NCI-H2107 treated with DMSO at 0.1 percent for 48 hours (cell line): ENCODE results near the gene LANCL2.
"Not testable (repeated sequence)": the region's sequence is repeated elsewhere in the genome, so short reads cannot be mapped to it uniquely, and the experiment has no call there.

ENCODE experiments used
- DNase-seq: peaks from one replicate; lab custom pipeline; 2025; ENCODE audit not compliant: unreplicated experiment; lab: John Stamatoyannopoulos, UW

The LANCL2 gene

GRCh38 chr7:55402506-55402905 lies 37.4 kb downstream of the LANCL2 start:
- not testable (repeated sequence) for DNase-seq

GRCh38 chr7:55405856-55406541 lies 40.9 kb downstream of the LANCL2 start:
- no peak for DNase-seq

DNA sequence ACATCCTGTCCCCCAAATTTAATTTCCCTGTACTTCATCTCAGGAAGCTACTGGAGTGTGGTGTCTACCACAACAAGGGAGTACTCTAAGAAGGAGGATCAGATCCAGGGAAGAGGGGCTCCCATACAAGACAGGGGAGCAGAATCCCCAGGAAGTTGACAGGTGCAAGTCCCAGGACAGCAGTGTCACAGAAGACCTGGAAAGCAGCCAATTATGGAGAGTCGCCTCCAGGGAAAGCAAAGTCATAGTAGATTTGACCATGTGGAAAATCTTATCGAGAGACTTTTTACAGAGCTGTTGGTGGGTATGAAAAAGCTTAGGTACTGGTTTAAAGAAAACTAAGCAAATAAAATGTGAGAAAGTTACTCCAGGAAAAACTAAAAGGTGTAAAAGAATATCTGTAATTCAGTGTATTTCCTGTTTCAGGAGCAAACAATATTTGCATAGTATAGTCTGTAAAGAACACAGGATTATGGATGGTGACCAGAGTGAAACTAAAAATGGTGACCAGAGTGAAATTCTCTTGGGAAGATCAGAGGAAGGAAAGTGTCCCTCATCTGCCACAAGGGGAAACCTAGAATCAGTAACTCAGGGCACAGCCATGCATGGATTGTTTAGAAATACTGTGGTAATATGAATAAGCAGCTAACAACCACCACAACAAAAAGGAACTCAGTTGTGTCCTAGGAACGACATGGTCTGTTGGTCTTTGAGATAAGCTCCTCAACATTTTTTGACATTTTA lies 44.5 kb downstream of the LANCL2 start:
- peak; percentile 49 for DNase-seq

GRCh38 chr7:55410667-55411239 lies 45.6 kb downstream of the LANCL2 start:
- no peak for DNase-seq

- no peak for DNase-seq
Observed at GRCh38 chr7:55411844-55412243, 46.7 kb downstream of the LANCL2 start.

DNA sequence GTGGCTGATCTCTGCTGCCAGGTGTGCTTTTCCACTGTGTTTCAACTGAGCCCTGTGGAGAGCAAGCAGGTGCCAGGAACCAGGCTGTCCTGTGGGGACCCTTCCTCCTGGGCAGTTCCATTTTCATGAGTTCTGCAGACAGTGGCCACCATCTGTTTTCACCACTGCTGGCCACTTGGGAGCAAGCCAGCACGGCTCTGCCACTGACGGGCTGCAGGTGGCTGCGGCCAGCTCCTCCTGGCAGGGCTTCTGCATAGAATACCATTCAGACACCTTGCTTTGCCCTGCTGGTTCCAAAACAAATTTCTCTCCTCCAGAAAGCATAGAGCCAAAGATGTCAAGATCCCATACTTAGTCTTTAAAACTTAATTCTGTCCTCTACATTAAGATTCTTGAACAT lies 48.3 kb downstream of the LANCL2 start:
- DNase-seq, result peak; percentile 76

DNA sequence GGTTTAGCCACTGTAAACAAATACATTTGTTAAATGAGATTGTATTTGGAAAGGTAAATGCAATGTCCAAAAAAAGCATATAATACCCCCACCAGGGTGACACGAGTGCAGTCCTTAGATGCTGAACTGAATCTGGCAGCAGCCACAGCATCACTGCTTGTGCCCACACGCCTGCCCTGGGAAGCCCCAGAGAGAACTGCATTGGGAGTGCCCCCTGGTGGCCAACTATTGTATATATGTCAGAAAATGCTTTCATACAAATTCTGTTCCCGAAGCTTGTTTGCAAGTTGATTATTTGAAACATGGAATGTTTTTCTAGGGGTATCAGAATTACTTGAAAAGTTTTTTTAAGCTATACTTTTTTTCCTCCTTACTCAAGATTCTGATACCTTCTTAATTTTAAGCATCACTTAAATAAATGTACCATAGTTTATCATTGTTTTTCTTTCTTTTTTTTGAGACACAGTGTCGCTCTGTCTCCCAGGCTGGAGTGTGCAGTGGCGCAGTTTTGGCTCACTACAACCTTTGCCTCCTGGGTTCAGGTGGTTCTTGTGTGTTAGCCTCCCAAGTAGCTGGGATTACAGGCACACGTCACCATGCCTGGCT lies 50.1 kb downstream of the LANCL2 start:
- DNase-seq, result peak; percentile 79

DNA sequence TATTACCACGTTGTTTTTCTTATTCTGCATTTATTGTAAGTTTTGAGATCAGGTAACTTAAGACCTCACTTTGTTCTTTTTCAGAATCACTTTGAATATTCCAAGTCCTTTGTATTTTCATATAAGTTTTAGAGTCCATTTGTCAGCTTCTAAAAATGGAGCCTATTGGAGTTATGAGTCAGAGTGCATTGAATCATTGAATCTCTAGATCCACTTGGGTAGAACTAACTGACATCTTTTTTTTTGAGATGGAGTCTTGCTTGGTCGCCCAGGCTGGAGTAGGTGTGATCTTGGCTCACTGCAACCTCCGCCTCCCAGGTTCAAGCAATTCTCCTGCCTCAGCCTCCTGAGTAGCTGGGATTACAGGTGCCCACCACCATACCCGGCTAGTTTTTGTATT lies 52.3 kb downstream of the LANCL2 start:
- not testable (repeated sequence) for DNase-seq

- DNase-seq, result no peak
Observed at GRCh38 chr7:55420530-55420929, 55.4 kb downstream of the LANCL2 start.

- no peak for DNase-seq
Observed at GRCh38 chr7:55423277-55423711, 58.2 kb downstream of the LANCL2 start.

- DNase-seq, result no peak
Observed at GRCh38 chr7:55423891-55424290, 58.8 kb downstream of the LANCL2 start.

GRCh38 chr7:55425141-55425752 lies 60.1 kb downstream of the LANCL2 start:
- no peak for DNase-seq

- DNase-seq, result no peak
Observed at GRCh38 chr7:55426676-55427075, 61.5 kb downstream of the LANCL2 start.

GRCh38 chr7:55427342-55427741 lies 62.2 kb downstream of the LANCL2 start:
- no peak for DNase-seq

- peak; percentile 90 for DNase-seq
Observed at GRCh38 chr7:55427800-55428199, 62.7 kb downstream of the LANCL2 start.

DNA sequence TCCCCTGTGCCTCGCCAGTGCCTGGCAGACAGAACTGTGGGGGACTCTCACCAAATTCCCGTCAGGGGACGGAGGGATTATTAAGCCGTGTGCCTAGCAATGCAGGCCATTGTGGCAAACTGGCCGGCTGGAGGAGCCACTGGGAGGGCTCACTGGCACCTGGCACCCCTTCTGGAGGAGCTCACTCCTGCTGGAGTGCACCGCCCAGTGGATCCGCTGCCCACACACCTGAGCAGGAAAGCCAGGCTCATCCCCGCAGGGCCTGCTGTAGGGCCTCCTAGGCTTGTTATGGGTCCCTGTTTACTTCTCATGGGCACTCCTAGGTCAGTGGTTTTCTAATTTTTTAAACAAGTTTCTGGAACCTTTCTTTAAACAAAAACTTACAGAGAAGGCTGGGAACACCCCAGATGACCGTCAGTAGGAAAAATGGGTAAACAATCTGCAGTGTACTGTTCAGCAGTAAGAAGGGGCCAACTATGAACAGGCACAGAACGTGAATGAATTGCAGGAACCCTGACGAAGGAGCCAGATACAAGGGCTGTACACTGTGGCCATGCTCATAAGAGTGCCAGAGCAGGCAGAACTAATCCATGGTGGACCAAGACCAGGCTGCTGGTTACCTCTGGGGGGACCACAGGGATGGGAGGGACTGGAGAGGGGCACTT lies 64.8 kb downstream of the LANCL2 start:
- DNase-seq, result no peak

DNA sequence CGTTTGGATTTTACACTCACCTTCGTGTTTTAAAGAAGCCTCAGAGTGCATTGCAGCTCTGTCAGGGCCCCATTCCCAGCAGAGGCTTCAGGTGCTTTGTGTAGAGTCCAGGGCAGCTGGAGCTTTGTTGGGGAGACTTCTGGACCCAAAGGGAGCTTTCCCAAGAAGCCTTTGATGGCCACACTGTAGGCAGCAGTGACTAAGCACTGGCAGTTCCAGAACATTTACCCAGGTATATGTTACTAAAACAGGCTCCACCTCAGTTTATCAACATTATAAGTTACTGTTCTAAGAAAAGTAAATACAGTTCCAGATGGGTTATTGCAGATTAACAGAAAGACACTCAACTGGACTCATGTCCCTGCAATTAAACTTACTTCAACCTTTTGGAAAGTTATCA lies 66.8 kb downstream of the LANCL2 start:
- no peak for DNase-seq

DNA sequence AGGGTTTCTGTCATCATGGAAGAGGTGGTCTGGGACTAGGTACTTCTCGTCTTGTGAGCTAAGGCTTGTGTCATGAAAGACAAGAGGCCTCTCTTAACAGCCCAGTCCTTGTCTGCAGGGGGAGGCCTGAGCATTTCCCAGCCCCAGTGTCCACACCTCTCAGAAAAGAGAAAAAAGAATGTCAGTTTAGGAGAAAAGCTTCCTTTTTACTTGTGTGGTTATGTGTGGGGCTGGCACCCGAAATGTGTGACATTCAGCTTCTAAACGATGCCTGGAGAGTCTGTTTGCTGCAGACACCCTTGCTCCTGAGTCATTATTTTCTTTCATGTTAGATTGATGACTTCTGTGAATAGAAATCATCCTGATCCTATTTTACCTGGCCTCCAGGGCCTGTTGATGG lies 67.4 kb downstream of the LANCL2 start:
- DNase-seq, result no peak

GRCh38 chr7:55432939-55433784 lies 68.0 kb downstream of the LANCL2 start:
- peak; percentile 82 for DNase-seq

DNA sequence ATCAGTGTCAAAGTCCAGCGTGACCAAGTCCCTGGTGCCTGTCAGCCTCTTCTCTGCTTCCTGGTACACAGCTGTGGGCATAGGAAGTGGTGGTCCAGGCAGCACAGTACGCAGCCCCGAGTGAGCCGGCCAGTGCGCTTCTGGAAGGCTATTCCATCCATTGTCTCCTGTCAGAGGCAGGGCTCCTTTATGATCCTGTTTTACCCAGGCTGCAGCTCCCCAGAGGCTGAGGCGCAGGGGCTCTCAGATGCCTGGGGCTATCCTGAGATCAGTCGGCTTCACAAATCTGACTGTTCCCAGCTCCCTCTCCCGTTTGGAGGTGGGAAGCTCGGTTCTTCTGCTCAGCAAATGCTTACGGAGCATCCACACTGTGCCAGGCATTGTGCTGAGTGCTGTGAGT lies 70.3 kb downstream of the LANCL2 start:
- DNase-seq, result no peak
